Liver (tissue), 9 donors: ENCODE measurements around the gene UBAP2. TPM values are rescaled to one million over a fixed set of nuclear protein-coding genes. Genes with fewer than 3 reads are reported as not detected.

Source experiments
- DNase-seq: peaks from one replicate; pipeline ENCODE4 v3.0.0-alpha.2; 2017; ENCODE audit warnings: low spot score
- H3K27ac ChIP-seq, 2 donors: one replicate each; pipeline ENCODE4 v1.7.0; 2013; ENCODE audit warnings: inconsistent platforms in 2 of 2, low read length in 2 of 2, control low read depth in 1 of 2, low read depth in 1 of 2, mild to moderate bottlenecking in 1 of 2
- H3K27me3 ChIP-seq, 4 donors: one replicate each; pipeline versions ENCODE4 v1.6.1 to v1.7.0; 2013; ENCODE audit warnings: low read length in 3 of 4, inconsistent platforms in 1 of 4, mild to moderate bottlenecking in 1 of 4, moderate library complexity in 1 of 4; ENCODE audit not compliant: control insufficient read depth in 4 of 4, insufficient read depth in 4 of 4
- H3K36me3 ChIP-seq, 4 donors: one replicate each; pipeline versions ENCODE4 v1.6.1 to v1.7.0; 2013; ENCODE audit warnings: low read length in 3 of 4, mild to moderate bottlenecking in 3 of 4, low read depth in 1 of 4, moderate library complexity in 1 of 4; ENCODE audit not compliant: control insufficient read depth in 4 of 4, insufficient read depth in 3 of 4
- H3K4me1 ChIP-seq, 4 donors: one replicate each; pipeline versions ENCODE4 v1.6.1 to v1.7.0; 2013; ENCODE audit warnings: low read length in 3 of 4, mild to moderate bottlenecking in 3 of 4, moderate library complexity in 1 of 4; ENCODE audit not compliant: control insufficient read depth in 4 of 4, insufficient read depth in 4 of 4
- H3K4me3 ChIP-seq, 3 donors: one replicate each; pipeline versions ENCODE4 v1.6.1 to v1.7.0; 2013; ENCODE audit warnings: low read length in 3 of 3, control low read depth in 1 of 3, low read depth in 1 of 3, mild to moderate bottlenecking in 1 of 3
- H3K9ac ChIP-seq, 2 donors: one replicate each; pipeline ENCODE4 v1.7.0; 2013; ENCODE audit warnings: low read length in 2 of 2, mild to moderate bottlenecking in 2 of 2, moderate library complexity in 2 of 2, control low read depth in 1 of 2, low read depth in 1 of 2
- H3K9me3 ChIP-seq, 4 donors: one replicate each; pipeline versions ENCODE4 v1.6.1 to v1.7.0; 2013; ENCODE audit warnings: low read length in 3 of 4; ENCODE audit not compliant: control insufficient read depth in 4 of 4
- EGR1 ChIP-seq, 2 donors: IDR thresholded peaks; 2 replicates each; pipeline ENCODE4 v1.6.1; 2016 to 2018; ENCODE audit warnings: antibody characterized with exemption in 2 of 2, low read depth in 2 of 2
- FOXA1 ChIP-seq: IDR thresholded peaks from 2 replicates; pipeline ENCODE4 v1.6.1; 2016; ENCODE audit warnings: antibody characterized with exemption
- FOXA2 ChIP-seq: IDR thresholded peaks from 2 replicates; pipeline ENCODE4 v1.6.1; 2016; ENCODE audit warnings: antibody characterized with exemption
- GABPA ChIP-seq, 2 donors: IDR thresholded peaks in 1 of 2; conservative IDR thresholded peaks in 1 of 2; 2 replicates each; pipeline ENCODE4 v1.6.1; 2016; ENCODE audit warnings: antibody characterized with exemption in 2 of 2, mild to moderate bottlenecking in 1 of 2, moderate library complexity in 1 of 2
- HNF4A ChIP-seq, 2 donors: conservative IDR thresholded peaks; 2 replicates each; pipeline ENCODE4 v1.6.1; 2016; ENCODE audit warnings: antibody characterized with exemption in 2 of 2, mild to moderate bottlenecking in 2 of 2
- HNF4G ChIP-seq: IDR thresholded peaks from 2 replicates; pipeline ENCODE4 v1.6.1; 2016; ENCODE audit warnings: antibody characterized with exemption
- JUND ChIP-seq, 2 donors: IDR thresholded peaks; 2 replicates each; pipeline ENCODE4 v1.6.1; 2016; ENCODE audit warnings: antibody characterized with exemption in 2 of 2
- RAD21 ChIP-seq, 2 donors: IDR thresholded peaks; 2 replicates each; pipeline ENCODE4 v1.6.1; 2016; ENCODE audit warnings: antibody characterized with exemption in 2 of 2, mild to moderate bottlenecking in 2 of 2
- RXRA ChIP-seq, 2 donors: IDR thresholded peaks; 2 replicates each; pipeline ENCODE4 v1.6.1; 2017 to 2018; ENCODE audit warnings: antibody characterized with exemption in 2 of 2, mild to moderate bottlenecking in 1 of 2
- TAF1 ChIP-seq: conservative IDR thresholded peaks from 2 replicates; pipeline ENCODE4 v1.6.1; 2016; ENCODE audit warnings: antibody characterized with exemption, mild to moderate bottlenecking
- YY1 ChIP-seq: IDR thresholded peaks from 2 replicates; pipeline ENCODE4 v1.6.1; 2016; ENCODE audit warnings: antibody characterized with exemption, mild to moderate bottlenecking
- WGBS: extraction: QIAGEN DNeasy Blood & Tissue Kit; methylation state at CpG from one replicate; pipeline ENCODE4 v1.1.7; 2013; 5-methylcytosine and 5-hydroxymethylcytosine counted together
- polyA plus RNA-seq, 2 donors: library from polyadenylated mRNA; stranded (reverse) in 1 of 2; unstranded in 1 of 2; fragments of 200-250 nt in 1 of 2; fragments of >200 nt in 1 of 2; fragmentation: Nextera tagmentation in 1 of 2; extraction: Ambion mirVana in 1 of 2; gene quantifications; one replicate each; pipeline versions ENCODE4 v1.2.1 to v1.2.3, GENCODE V29; 2013 to 2015
- total RNA-seq, 2 donors: library from RNA; depleted of rRNA; stranded (reverse); fragments of >200 nt; gene quantifications; one replicate each; pipeline ENCODE4 v1.2.3, GENCODE V29; 2014
- TF ChIP-seq, protein P1 (sequence below): IDR thresholded peaks from 2 replicates; pipeline ENCODE4 v1.6.1; 2016; ENCODE audit warnings: antibody characterized with exemption
- TF ChIP-seq, protein P2 (sequence below): IDR thresholded peaks from 2 replicates; pipeline ENCODE4 v1.6.1; 2016; ENCODE audit warnings: antibody characterized with exemption
- TF ChIP-seq, protein P3 (sequence below): fragments of 150-350 bp; IDR thresholded peaks from 2 replicates; pipeline ENCODE4 v1.5.1; 2017; ENCODE audit warnings: improper control_type of control experiment, low read depth, low read length; ENCODE audit not compliant: missing input control
- TF ChIP-seq, protein P4 (sequence below): IDR thresholded peaks from 2 replicates; pipeline ENCODE4 v1.6.1; 2016; ENCODE audit warnings: antibody characterized with exemption
- TF ChIP-seq, protein P5 (sequence below): IDR thresholded peaks from 2 replicates; pipeline ENCODE4 v1.6.1; 2016; ENCODE audit warnings: antibody characterized with exemption, mild to moderate bottlenecking
- donor health status: healthy.
- donor health status: healthy.
- donor health status: healthy.
- donor health status: healthy.
- donor health status: healthy.

Gene UBAP2
- total and polyA plus RNA-seq, 4 donors, result 5.4 to 12.6 (median 8.3) TPM

DNA sequence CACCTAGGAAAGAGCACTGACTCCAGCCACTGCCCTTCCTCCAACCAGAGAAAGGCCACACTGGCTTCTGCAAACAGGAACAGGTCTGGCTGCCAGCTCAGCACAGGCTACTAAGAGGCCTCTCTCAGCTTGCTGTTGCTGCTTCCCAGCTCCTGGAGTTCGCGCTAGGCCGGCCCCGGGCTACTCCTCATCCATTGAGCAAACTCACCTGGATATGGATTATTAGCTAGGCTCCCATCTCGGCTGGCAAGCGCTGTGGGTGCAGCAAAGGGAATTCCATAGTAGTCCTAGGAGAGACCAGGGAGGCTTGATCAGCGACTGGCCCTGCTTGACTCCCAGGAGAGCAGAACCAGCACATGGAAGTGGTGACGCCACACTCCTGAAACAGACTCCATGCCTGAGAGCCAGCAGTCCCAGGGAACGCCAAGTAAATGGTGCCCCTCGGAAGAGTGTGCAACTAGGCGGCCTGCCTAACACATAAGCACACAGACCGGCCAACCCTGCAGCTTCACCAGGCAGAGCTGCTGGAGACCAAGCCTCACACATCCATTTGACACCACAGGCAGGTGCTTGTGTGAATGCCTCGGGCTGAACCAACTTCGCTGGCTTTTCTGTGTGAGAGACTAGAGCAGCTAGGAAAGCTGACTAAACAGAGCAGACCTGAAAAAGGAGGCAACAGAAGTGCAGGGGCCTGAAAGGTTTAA is 124.5 kb downstream of the UBAP2 start:
- WGBS, result 73% methylated on average over 14 of the region's 14 CpGs
- DNase-seq, result no peak
- no peak overlapping the region for H3K27ac ChIP-seq

More for the DNA sequence above, 124.5 kb downstream of the UBAP2 start:
- Histone ChIP-seq H3K9ac (no peak overlapping the region), H3K4me1 (peaks cover 0 to 3% (median 1%) of the 10 kb centered on the region in 4 donors), H3K4me3 (no peak overlapping the region), H3K9me3 (no peaks in the 10 kb centered on the region), H3K36me3 (peaks cover 13 to 69% (median 24%) of the 10 kb centered on the region in 4 donors), H3K27me3 (no peaks in the 10 kb centered on the region)
- TF ChIP-seq RXRA (IDR thresholded peaks at IDR 0.05) (no peak), HNF4G (no peak), GABPA (IDR thresholded peaks at IDR 0.05 in 1 of 2, conservative IDR thresholded peaks at IDR 0.05 in 1 of 2) (no peak), FOXA2 (no peak), EGR1 (IDR thresholded peaks at IDR 0.05; ENCODE audit: low read depth in 2 of 2) (no peak), FOXA1 (no peak), TAF1 (no peak), JUND (IDR thresholded peaks at IDR 0.05) (no peak), YY1 (no peak), RAD21 (IDR thresholded peaks at IDR 0.05) (no peak), HNF4A (conservative IDR thresholded peaks at IDR 0.05) (no peak)
- TF ChIP-seq, protein P1, sequence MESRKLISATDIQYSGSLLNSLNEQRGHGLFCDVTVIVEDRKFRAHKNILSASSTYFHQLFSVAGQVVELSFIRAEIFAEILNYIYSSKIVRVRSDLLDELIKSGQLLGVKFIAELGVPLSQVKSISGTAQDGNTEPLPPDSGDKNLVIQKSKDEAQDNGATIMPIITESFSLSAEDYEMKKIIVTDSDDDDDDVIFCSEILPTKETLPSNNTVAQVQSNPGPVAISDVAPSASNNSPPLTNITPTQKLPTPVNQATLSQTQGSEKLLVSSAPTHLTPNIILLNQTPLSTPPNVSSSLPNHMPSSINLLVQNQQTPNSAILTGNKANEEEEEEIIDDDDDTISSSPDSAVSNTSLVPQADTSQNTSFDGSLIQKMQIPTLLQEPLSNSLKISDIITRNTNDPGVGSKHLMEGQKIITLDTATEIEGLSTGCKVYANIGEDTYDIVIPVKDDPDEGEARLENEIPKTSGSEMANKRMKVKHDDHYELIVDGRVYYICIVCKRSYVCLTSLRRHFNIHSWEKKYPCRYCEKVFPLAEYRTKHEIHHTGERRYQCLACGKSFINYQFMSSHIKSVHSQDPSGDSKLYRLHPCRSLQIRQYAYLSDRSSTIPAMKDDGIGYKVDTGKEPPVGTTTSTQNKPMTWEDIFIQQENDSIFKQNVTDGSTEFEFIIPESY, result no peak
- TF ChIP-seq, protein P2, sequence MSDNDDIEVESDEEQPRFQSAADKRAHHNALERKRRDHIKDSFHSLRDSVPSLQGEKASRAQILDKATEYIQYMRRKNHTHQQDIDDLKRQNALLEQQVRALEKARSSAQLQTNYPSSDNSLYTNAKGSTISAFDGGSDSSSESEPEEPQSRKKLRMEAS, result no peak
- TF ChIP-seq, protein P3, sequence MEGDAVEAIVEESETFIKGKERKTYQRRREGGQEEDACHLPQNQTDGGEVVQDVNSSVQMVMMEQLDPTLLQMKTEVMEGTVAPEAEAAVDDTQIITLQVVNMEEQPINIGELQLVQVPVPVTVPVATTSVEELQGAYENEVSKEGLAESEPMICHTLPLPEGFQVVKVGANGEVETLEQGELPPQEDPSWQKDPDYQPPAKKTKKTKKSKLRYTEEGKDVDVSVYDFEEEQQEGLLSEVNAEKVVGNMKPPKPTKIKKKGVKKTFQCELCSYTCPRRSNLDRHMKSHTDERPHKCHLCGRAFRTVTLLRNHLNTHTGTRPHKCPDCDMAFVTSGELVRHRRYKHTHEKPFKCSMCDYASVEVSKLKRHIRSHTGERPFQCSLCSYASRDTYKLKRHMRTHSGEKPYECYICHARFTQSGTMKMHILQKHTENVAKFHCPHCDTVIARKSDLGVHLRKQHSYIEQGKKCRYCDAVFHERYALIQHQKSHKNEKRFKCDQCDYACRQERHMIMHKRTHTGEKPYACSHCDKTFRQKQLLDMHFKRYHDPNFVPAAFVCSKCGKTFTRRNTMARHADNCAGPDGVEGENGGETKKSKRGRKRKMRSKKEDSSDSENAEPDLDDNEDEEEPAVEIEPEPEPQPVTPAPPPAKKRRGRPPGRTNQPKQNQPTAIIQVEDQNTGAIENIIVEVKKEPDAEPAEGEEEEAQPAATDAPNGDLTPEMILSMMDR, result no peak
- TF ChIP-seq, protein P4, sequence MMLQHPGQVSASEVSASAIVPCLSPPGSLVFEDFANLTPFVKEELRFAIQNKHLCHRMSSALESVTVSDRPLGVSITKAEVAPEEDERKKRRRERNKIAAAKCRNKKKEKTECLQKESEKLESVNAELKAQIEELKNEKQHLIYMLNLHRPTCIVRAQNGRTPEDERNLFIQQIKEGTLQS, result no peak
- TF ChIP-seq, protein P5, sequence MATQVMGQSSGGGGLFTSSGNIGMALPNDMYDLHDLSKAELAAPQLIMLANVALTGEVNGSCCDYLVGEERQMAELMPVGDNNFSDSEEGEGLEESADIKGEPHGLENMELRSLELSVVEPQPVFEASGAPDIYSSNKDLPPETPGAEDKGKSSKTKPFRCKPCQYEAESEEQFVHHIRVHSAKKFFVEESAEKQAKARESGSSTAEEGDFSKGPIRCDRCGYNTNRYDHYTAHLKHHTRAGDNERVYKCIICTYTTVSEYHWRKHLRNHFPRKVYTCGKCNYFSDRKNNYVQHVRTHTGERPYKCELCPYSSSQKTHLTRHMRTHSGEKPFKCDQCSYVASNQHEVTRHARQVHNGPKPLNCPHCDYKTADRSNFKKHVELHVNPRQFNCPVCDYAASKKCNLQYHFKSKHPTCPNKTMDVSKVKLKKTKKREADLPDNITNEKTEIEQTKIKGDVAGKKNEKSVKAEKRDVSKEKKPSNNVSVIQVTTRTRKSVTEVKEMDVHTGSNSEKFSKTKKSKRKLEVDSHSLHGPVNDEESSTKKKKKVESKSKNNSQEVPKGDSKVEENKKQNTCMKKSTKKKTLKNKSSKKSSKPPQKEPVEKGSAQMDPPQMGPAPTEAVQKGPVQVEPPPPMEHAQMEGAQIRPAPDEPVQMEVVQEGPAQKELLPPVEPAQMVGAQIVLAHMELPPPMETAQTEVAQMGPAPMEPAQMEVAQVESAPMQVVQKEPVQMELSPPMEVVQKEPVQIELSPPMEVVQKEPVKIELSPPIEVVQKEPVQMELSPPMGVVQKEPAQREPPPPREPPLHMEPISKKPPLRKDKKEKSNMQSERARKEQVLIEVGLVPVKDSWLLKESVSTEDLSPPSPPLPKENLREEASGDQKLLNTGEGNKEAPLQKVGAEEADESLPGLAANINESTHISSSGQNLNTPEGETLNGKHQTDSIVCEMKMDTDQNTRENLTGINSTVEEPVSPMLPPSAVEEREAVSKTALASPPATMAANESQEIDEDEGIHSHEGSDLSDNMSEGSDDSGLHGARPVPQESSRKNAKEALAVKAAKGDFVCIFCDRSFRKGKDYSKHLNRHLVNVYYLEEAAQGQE, result no peak
